GM19240 (cell line): ENCODE results near the gene NUDT4.
"Not testable (repeated sequence)": the region's sequence is repeated elsewhere in the genome, so short reads cannot be mapped to it uniquely, and the experiment has no call there.

Experiments used
- DNase-seq: peaks from one replicate; pipeline ENCODE4 v3.0.0; 2011; ENCODE audit warnings: low spot score; ENCODE audit not compliant: insufficient read length

The NUDT4 gene

GRCh38 chr12:93427779-93428564 is 50.2 kb downstream of the NUDT4 start:
- no peak for DNase-seq

GRCh38 chr12:93429448-93429847 is 51.7 kb downstream of the NUDT4 start:
- DNase-seq: no peak

- DNase-seq: no peak
Observed at GRCh38 chr12:93429852-93430251, 52.1 kb downstream of the NUDT4 start.

GRCh38 chr12:93430280-93430679 is 52.6 kb downstream of the NUDT4 start:
- no peak for DNase-seq

GRCh38 chr12:93432031-93432430 is 54.3 kb downstream of the NUDT4 start:
- DNase-seq: not testable (repeated sequence)

GRCh38 chr12:93434256-93434865 is 56.6 kb downstream of the NUDT4 start:
- no peak for DNase-seq

- no peak for DNase-seq
Observed at GRCh38 chr12:93438266-93439050, 60.7 kb downstream of the NUDT4 start.

- DNase-seq: no peak
Observed at GRCh38 chr12:93440043-93440835, 62.5 kb downstream of the NUDT4 start.

GRCh38 chr12:93441081-93441616 is 63.4 kb downstream of the NUDT4 start:
- DNase-seq: no peak

- peak; percentile 49 for DNase-seq
Observed at GRCh38 chr12:93441617-93442410, 64.1 kb downstream of the NUDT4 start, which contains the start of gene UBE2N. Gene UBE2N, minus strand, starts transcription at chr12:93441947. Its CDS starts 63 bp downstream, at chr12:93441884.

- no peak for DNase-seq
Observed at GRCh38 chr12:93442411-93443340, 65.0 kb downstream of the NUDT4 start.

- DNase-seq: no peak
Observed at GRCh38 chr12:93443576-93443975, 65.9 kb downstream of the NUDT4 start.

GRCh38 chr12:93447555-93448290 is 70.0 kb downstream of the NUDT4 start:
- DNase-seq: no peak

GRCh38 chr12:93448796-93449195 is 71.1 kb downstream of the NUDT4 start:
- DNase-seq: no peak

GRCh38 chr12:93449277-93449676 is 71.6 kb downstream of the NUDT4 start:
- DNase-seq: no peak

- DNase-seq: no peak
Observed at GRCh38 chr12:93451423-93452158, 73.9 kb downstream of the NUDT4 start.

GRCh38 chr12:93453633-93454032 is 75.9 kb downstream of the NUDT4 start:
- DNase-seq: no peak

- no peak for DNase-seq
Observed at GRCh38 chr12:93456077-93456476, 78.4 kb downstream of the NUDT4 start.
